Breast epithelium (tissue), 3 donors: ENCODE measurements around the gene HTR7.

Experiments used
- POLR2A ChIP-seq: fragments of 450-650 bp; IDR thresholded peaks from one replicate; pipeline ENCODE4 v1.6.1; 2016; ENCODE audit warnings: antibody characterized with exemption, mild to moderate bottlenecking, moderate library complexity
- POLR2AphosphoS5 ChIP-seq, 3 donors: sonication (generic); formaldehyde crosslinking; IDR thresholded peaks; one replicate each; pipeline ENCODE4 v1.6.1; 2017; ENCODE audit warnings: antibody characterized with exemption in 3 of 3
- TF ChIP-seq, protein P1 (sequence below), 3 donors: fragments of 450-650 bp; IDR thresholded peaks; one replicate each; pipeline ENCODE4 v1.5.1; 2016 to 2017; ENCODE audit warnings: antibody characterized with exemption in 3 of 3, mild to moderate bottlenecking in 3 of 3, moderate library complexity in 3 of 3

DNA sequence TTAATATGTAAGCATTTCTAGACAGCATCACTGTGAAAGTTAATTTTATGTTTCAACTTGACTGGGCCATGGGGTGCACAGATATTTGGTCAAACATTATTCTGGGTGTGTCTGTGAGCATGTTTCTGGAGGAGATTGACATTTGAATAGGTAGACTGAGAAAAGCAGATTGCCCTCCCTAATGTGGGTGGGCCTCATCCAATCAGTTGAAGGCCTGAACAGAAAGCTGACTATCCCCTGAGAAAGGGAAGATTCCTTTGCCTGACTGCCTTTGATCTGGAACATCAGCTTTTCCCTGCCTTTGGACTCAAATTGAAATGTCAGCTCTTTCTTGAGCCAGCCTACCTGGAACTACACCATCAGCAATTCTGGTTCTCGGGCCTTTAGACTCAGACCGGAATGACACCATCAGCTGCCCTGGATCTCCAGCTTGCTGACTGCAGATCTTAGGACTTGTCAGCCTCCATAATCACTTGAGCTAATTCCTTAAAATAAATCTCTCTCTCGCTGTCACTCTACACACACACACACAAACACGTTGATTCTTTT, 8.3 kb upstream of the HTR7 start:
- TF ChIP-seq, protein P1, sequence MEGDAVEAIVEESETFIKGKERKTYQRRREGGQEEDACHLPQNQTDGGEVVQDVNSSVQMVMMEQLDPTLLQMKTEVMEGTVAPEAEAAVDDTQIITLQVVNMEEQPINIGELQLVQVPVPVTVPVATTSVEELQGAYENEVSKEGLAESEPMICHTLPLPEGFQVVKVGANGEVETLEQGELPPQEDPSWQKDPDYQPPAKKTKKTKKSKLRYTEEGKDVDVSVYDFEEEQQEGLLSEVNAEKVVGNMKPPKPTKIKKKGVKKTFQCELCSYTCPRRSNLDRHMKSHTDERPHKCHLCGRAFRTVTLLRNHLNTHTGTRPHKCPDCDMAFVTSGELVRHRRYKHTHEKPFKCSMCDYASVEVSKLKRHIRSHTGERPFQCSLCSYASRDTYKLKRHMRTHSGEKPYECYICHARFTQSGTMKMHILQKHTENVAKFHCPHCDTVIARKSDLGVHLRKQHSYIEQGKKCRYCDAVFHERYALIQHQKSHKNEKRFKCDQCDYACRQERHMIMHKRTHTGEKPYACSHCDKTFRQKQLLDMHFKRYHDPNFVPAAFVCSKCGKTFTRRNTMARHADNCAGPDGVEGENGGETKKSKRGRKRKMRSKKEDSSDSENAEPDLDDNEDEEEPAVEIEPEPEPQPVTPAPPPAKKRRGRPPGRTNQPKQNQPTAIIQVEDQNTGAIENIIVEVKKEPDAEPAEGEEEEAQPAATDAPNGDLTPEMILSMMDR (IDR thresholded peaks at IDR 0.05): no peak
- TF ChIP-seq POLR2AphosphoS5 (IDR thresholded peaks at IDR 0.05): no peak
- TF ChIP-seq POLR2A: no peak
